Ishikawa (cell line): Measurements from ENCODE around the gene SZT2.

ENCODE experiments used
- TF ChIP-seq, protein P1 (sequence below): IDR thresholded peaks from 2 replicates; pipeline ENCODE4 v1.6.1; 2012
- TF ChIP-seq, protein P2 (sequence below): IDR thresholded peaks from 2 replicates; pipeline ENCODE4 v1.6.1; 2012; ENCODE audit warnings: low read depth, mild to moderate bottlenecking

DNA sequence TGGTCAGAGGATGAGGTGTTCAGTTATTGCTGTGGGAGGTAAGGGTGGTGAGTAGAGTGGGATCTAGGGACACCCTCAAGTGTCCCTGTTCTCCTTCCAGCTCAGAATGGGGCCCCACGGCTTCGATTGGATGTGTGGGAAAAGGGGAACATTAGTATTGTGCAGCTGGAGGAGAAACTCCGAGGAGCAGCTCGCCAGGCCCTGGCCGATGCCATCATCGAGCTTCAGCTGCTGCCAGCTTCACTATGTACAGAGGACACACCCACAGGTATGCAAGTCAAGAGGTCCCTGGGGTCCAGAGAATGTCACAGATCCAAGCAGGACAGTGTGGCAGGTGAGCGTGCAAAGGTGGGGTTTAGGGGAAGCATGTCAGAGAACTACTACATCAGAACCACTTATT, 50.1 kb downstream of the SZT2 start:
- TF ChIP-seq, protein P1, sequence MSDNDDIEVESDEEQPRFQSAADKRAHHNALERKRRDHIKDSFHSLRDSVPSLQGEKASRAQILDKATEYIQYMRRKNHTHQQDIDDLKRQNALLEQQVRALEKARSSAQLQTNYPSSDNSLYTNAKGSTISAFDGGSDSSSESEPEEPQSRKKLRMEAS, result no peak
- TF ChIP-seq, protein P2, sequence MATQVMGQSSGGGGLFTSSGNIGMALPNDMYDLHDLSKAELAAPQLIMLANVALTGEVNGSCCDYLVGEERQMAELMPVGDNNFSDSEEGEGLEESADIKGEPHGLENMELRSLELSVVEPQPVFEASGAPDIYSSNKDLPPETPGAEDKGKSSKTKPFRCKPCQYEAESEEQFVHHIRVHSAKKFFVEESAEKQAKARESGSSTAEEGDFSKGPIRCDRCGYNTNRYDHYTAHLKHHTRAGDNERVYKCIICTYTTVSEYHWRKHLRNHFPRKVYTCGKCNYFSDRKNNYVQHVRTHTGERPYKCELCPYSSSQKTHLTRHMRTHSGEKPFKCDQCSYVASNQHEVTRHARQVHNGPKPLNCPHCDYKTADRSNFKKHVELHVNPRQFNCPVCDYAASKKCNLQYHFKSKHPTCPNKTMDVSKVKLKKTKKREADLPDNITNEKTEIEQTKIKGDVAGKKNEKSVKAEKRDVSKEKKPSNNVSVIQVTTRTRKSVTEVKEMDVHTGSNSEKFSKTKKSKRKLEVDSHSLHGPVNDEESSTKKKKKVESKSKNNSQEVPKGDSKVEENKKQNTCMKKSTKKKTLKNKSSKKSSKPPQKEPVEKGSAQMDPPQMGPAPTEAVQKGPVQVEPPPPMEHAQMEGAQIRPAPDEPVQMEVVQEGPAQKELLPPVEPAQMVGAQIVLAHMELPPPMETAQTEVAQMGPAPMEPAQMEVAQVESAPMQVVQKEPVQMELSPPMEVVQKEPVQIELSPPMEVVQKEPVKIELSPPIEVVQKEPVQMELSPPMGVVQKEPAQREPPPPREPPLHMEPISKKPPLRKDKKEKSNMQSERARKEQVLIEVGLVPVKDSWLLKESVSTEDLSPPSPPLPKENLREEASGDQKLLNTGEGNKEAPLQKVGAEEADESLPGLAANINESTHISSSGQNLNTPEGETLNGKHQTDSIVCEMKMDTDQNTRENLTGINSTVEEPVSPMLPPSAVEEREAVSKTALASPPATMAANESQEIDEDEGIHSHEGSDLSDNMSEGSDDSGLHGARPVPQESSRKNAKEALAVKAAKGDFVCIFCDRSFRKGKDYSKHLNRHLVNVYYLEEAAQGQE, result no peak
